Non-pigmented ciliary epithelial cell (primary cell): ENCODE results near the gene MYO9A.
"Not testable (repeated sequence)": the region's sequence is repeated elsewhere in the genome, so short reads cannot be mapped to it uniquely, and the experiment has no call there.

Experiments
- DNase-seq: peaks from one replicate; pipeline ENCODE4 v3.0.0-alpha.2; 2010; ENCODE audit warnings: low read depth

MYO9A gene

GRCh38 chr15:72042865-72043264 lies 75.1 kb downstream of the MYO9A start:
- no peak for DNase-seq

GRCh38 chr15:72042054-72042453 lies 75.9 kb downstream of the MYO9A start:
- DNase-seq, result no peak

- DNase-seq, result peak; percentile 42
Measured at GRCh38 chr15:72037321-72037720, 80.6 kb downstream of the MYO9A start.

GRCh38 chr15:72034859-72035650 lies 82.9 kb downstream of the MYO9A start:
- no peak for DNase-seq

GRCh38 chr15:72034351-72034750 lies 83.6 kb downstream of the MYO9A start:
- no peak for DNase-seq

GRCh38 chr15:72033711-72034110 lies 84.2 kb downstream of the MYO9A start:
- no peak for DNase-seq

GRCh38 chr15:72033285-72033684 lies 84.7 kb downstream of the MYO9A start:
- DNase-seq, result no peak

- no peak for DNase-seq
Measured at GRCh38 chr15:72021604-72022003, 96.3 kb downstream of the MYO9A start.

GRCh38 chr15:72020799-72021198 lies 97.2 kb downstream of the MYO9A start:
- DNase-seq, result no peak

GRCh38 chr15:72014555-72014954 lies 103.4 kb downstream of the MYO9A start:
- not testable (repeated sequence) for DNase-seq

GRCh38 chr15:72013703-72014102 lies 104.2 kb downstream of the MYO9A start:
- no peak for DNase-seq

GRCh38 chr15:72011302-72011942 lies 106.5 kb downstream of the MYO9A start:
- no peak for DNase-seq

- no peak for DNase-seq
Measured at GRCh38 chr15:72009222-72009621, 108.7 kb downstream of the MYO9A start.

- DNase-seq, result no peak
Measured at GRCh38 chr15:72006382-72006781, 111.6 kb downstream of the MYO9A start.

GRCh38 chr15:72005483-72005882 lies 112.5 kb downstream of the MYO9A start:
- DNase-seq, result no peak

- no peak for DNase-seq
Measured at GRCh38 chr15:71999807-72000206, 118.1 kb downstream of the MYO9A start.

GRCh38 chr15:71998717-71999116 lies 119.2 kb downstream of the MYO9A start:
- DNase-seq, result not testable (repeated sequence)

GRCh38 chr15:71997691-71998090 lies 120.3 kb downstream of the MYO9A start:
- DNase-seq, result no peak

- no peak for DNase-seq
Measured at GRCh38 chr15:71975816-71976150, 142.2 kb downstream of the MYO9A start.

GRCh38 chr15:71974211-71974610 lies 143.7 kb downstream of the MYO9A start:
- no peak for DNase-seq

- no peak for DNase-seq
Measured at GRCh38 chr15:71973366-71973765, 144.6 kb downstream of the MYO9A start.

GRCh38 chr15:71971905-71972304 lies 146.0 kb downstream of the MYO9A start:
- no peak for DNase-seq

GRCh38 chr15:71970435-71970834 lies 147.5 kb downstream of the MYO9A start:
- no peak for DNase-seq

- DNase-seq, result no peak
Measured at GRCh38 chr15:71962537-71962936, 155.4 kb downstream of the MYO9A start.
